CD4-positive, alpha-beta T cell treated with Interleukin-4 for 1 hour (primary cell): ENCODE data around the gene TBX3.

ENCODE experiments used
- DNase-seq, 2 donors: peaks; one replicate each; pipeline ENCODE4 v3.0.0-alpha.2; 2020 to 2022

The TBX3 gene

GRCh38 chr12:114695305-114695592 lies 11.3 kb upstream of the TBX3 start:
- DNase-seq = no peak

GRCh38 chr12:114694436-114695304 lies 10.7 kb upstream of the TBX3 start:
- no peak for DNase-seq

GRCh38 chr12:114693532-114693931 lies 9.6 kb upstream of the TBX3 start:
- no peak for DNase-seq

- no peak for DNase-seq
Observed at GRCh38 chr12:114693059-114693531, 9.1 kb upstream of the TBX3 start.

GRCh38 chr12:114692186-114693058 lies 8.4 kb upstream of the TBX3 start:
- no peak for DNase-seq

GRCh38 chr12:114691763-114692185 lies 7.8 kb upstream of the TBX3 start:
- DNase-seq = no peak

GRCh38 chr12:114691196-114691595 lies 7.2 kb upstream of the TBX3 start:
- DNase-seq = no peak

- DNase-seq = no peak
Observed at GRCh38 chr12:114690267-114691135, 6.5 kb upstream of the TBX3 start.

- no peak for DNase-seq
Observed at GRCh38 chr12:114689075-114689994, 5.4 kb upstream of the TBX3 start.

- no peak for DNase-seq
Observed at GRCh38 chr12:114688256-114688845, 4.4 kb upstream of the TBX3 start.

- DNase-seq = no peak
Observed at GRCh38 chr12:114687802-114688201, 3.8 kb upstream of the TBX3 start.

GRCh38 chr12:114686773-114687500 lies 3.0 kb upstream of the TBX3 start:
- DNase-seq = no peak

GRCh38 chr12:114686426-114686772 lies 2.4 kb upstream of the TBX3 start:
- no peak for DNase-seq

GRCh38 chr12:114685869-114686268 lies 1.9 kb upstream of the TBX3 start:
- DNase-seq = no peak

- no peak for DNase-seq
Observed at GRCh38 chr12:114685320-114685781, 1.4 kb upstream of the TBX3 start.

- no peak for DNase-seq
Observed at GRCh38 chr12:114684870-114685273, 897 bp upstream of the TBX3 start.

GRCh38 chr12:114683709-114684097 lies 272 bp downstream of the TBX3 start:
- DNase-seq = no peak

- DNase-seq = no peak
Observed at GRCh38 chr12:114682785-114683708, 928 bp downstream of the TBX3 start.

GRCh38 chr12:114682106-114682784 lies 1.7 kb downstream of the TBX3 start:
- no peak for DNase-seq
